ENCODE data around the gene SPTBN1.

GRCh38 chr2:54423213-54423612 lies 32.9 kb upstream of the SPTBN1 start:
- no peak for TF ChIP-seq FOXP2 (optimal IDR thresholded peaks at IDR 0.05; ENCODE audit: control extremely low read depth, extremely low read length, insufficient read depth)
- no peak for TF ChIP-seq POLR2AphosphoS5 (IDR thresholded peaks at IDR 0.05; ENCODE audit: borderline replicate concordance, low read depth, low read length)
